ENCODE results near the gene OXER1.

Gene OXER1

GRCh38 chr2:42764096-42764495 is at the start of gene OXER1:
Gene OXER1, minus strand, starts transcription at chr2:42764135. Its CDS starts 73 bp downstream, at chr2:42764062.
- in situ Hi-C loops (cut with MboI; ENCODE audit: low sequenced_read_pairs), result no loop called here

GRCh38 chr2:42812899-42813479 is 49.1 kb upstream of the OXER1 start:
- in situ Hi-C loops (cut with MboI; ENCODE audit: low sequenced_read_pairs), result no loop called here

- in situ Hi-C loops (cut with MboI; ENCODE audit: low sequenced_read_pairs), result no loop called here
These were observed 47.3 kb upstream of the OXER1 start for GRCh38 chr2:42810971-42811811.

GRCh38 chr2:42810121-42810970 is 46.4 kb upstream of the OXER1 start:
- in situ Hi-C loops (cut with MboI; ENCODE audit: low sequenced_read_pairs), result no loop called here

DNA sequence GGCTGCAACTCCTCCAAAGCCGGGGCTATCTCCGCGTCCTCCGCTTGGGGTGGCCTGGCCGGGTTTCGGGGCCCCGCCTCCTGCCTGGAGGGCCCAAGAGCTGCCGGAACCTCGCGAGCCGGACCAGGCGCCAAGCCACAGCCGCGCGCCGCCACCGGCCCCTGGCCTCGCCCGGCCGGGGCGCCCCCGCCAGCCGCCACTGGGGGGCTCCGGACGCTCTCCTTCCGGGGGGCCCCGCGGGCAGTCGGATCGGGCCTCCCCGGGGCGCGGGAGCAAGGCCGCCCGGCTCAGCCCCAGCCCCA is 45.8 kb upstream of the OXER1 start:
- in situ Hi-C loops (cut with MboI; ENCODE audit: low sequenced_read_pairs), result no loop called here

GRCh38 chr2:42809131-42809818 is 45.3 kb upstream of the OXER1 start:
- in situ Hi-C loops (cut with MboI; ENCODE audit: low sequenced_read_pairs), result no loop called here

DNA sequence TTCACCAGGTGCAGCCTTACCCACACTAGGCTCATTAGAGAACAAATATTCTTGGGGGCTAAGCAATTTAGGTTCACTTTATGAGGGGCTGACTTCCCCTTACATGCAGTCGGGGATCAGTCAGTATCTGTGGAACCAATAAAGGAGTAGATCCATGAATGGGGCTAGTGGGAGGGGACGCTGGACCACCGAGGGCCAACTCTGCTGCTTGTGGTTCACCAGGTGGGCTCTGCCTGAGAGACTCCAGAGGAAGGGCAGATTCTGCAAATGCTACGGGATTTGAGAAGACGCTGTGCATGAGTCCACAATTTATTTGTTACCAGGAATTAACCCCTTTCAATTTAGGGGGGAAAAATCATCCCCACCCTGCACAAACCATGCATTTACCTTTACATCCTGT is 44.4 kb upstream of the OXER1 start:
- in situ Hi-C loops (cut with MboI; ENCODE audit: low sequenced_read_pairs), result no loop called here

- in situ Hi-C loops (cut with MboI; ENCODE audit: low sequenced_read_pairs), result no loop called here
These were observed 42.9 kb upstream of the OXER1 start for GRCh38 chr2:42806786-42807185.

GRCh38 chr2:42804891-42805290 is 41.0 kb upstream of the OXER1 start:
- in situ Hi-C loops (cut with MboI; ENCODE audit: low sequenced_read_pairs), result no loop called here

- in situ Hi-C loops (cut with MboI; ENCODE audit: low sequenced_read_pairs), result no loop called here
These were observed 40.4 kb upstream of the OXER1 start for GRCh38 chr2:42804338-42804737.

GRCh38 chr2:42802150-42802549 is 38.2 kb upstream of the OXER1 start:
- in situ Hi-C loops (cut with MboI; ENCODE audit: low sequenced_read_pairs), result no loop called here

GRCh38 chr2:42801381-42801780 is 37.4 kb upstream of the OXER1 start:
- in situ Hi-C loops (cut with MboI; ENCODE audit: low sequenced_read_pairs), result no loop called here

DNA sequence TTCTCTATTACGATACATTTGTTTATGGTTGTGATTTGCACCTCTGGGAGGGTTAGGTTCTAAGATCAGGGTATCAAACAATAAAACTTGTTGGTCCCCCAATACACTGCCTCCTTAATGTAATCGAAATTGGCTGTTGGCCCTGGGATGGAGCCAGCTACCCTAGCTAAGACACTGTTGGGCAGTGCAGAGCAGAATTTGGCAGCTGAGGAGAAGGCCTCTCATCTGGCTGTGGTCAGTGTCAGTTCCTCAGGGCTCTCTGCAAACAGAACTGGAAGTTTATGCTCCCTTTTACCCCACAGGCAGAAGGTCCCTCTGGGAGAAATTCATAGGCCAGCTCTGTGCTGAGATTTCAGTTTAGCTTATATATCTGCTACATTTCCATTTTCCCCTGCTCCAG is 37.0 kb upstream of the OXER1 start:
- in situ Hi-C loops (cut with MboI; ENCODE audit: low sequenced_read_pairs), result no loop called here

DNA sequence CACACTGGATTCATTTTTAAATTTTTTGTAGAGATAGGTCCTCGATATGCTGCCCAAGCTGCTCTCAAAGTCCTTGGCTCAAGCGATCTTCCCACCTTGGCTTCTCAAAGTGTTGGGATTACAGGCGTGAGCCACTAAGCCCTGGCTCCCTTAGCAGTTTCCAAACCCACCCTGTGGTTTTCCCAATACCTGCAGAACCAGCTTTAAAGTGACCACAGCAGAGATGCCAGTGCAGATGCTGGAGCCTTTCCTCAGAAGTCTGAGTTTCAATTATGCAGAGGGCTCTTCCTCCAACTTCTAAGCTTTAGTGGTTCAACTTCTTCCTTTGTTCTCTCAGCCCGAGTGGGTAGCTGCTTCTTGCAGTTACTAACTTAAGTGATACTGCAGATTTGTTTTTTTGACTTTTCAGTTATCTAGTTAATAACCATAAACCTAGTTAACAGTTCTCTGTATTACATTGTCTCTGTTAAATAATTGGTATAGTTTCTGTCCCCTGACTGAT is 36.6 kb upstream of the OXER1 start:
- in situ Hi-C loops (cut with MboI; ENCODE audit: low sequenced_read_pairs), result no loop called here

DNA sequence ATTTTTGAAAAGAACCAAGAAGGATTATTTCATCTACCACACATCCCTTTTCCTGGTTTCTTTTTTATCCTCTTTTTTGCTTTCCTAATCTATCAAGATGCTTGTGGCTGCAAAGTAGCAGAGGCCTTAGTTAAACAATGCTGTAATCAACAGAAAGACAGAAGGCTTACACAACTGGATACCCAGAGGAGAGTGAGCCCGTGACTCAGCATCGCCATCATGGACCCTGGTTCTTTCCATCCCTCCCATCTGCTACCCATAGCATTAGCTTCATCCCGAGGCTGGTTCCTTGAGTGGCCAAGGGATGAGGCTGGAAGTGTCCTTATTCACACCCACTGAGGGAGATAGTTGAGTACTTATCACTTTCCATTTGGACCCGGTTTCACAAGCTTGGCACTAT is 35.9 kb upstream of the OXER1 start:
- in situ Hi-C loops (cut with MboI; ENCODE audit: low sequenced_read_pairs), result loop anchor here (25.0 kb wide), 1 partner anchor 288 kb away; no protein-coding TSS in a partner anchor

DNA sequence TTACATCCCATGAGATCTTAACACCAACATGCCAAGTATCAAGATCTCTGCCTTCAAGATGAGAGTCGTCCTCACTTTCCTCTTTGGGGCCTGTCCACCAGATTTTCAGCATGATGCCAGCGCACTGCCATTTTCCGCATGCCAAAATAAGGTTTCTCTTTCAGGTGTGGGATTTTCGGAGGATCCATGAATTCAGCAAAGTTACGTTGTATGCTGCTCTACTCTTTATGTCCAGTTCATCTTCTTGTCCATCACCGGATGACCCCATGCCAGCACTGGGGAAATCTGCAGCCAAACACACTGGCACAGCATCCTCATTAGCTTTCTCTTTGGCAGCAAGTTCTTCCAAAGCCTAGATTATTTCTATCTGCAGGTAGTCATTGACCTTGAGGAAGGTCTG is 33.3 kb upstream of the OXER1 start:
- in situ Hi-C loops (cut with MboI; ENCODE audit: low sequenced_read_pairs), result loop anchor here (25.0 kb wide), 1 partner anchor 285 kb away; no protein-coding TSS in a partner anchor

GRCh38 chr2:42796427-42797248 is 32.7 kb upstream of the OXER1 start:
- in situ Hi-C loops (cut with MboI; ENCODE audit: low sequenced_read_pairs), result loop anchor here (25.0 kb wide), 1 partner anchor 284 kb away; no protein-coding TSS in a partner anchor

DNA sequence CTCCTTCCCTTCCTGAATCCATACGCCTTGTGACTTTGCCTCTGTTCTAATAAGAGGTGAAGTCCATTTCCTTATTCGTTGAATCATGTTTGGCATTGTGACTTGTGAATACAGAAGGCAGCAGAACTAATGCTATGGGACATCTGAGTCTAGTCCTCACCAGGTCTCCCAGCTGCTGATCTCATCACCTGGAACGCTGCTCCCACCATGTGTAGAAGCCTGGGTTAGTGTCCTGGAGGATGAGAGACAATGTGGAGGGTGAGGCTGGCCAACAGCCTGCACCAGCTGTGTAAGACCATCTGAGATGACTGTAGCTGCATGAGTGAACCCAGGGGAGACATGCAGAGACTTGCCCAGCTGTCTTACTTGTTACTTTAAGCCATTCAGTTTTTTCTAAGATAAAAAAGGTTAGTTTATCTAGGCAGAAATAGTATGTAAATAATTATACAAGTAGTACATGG is 31.9 kb upstream of the OXER1 start:
- in situ Hi-C loops (cut with MboI; ENCODE audit: low sequenced_read_pairs), result loop anchor here (25.0 kb wide), 1 partner anchor 284 kb away; no protein-coding TSS in a partner anchor

GRCh38 chr2:42795275-42795674 is 31.3 kb upstream of the OXER1 start:
- in situ Hi-C loops (cut with MboI; ENCODE audit: low sequenced_read_pairs), result loop anchor here (25.0 kb wide), 1 partner anchor 283 kb away; no protein-coding TSS in a partner anchor
